ENCODE measurements around the gene FGF14. TPM values are rescaled to one million over a fixed set of nuclear protein-coding genes. Genes with fewer than 3 reads are reported as not detected.

Gene FGF14
- total and polyA plus RNA-seq, 2 experiments from 2014 or later, result 0.03 TPM; not detected in 1

DNA sequence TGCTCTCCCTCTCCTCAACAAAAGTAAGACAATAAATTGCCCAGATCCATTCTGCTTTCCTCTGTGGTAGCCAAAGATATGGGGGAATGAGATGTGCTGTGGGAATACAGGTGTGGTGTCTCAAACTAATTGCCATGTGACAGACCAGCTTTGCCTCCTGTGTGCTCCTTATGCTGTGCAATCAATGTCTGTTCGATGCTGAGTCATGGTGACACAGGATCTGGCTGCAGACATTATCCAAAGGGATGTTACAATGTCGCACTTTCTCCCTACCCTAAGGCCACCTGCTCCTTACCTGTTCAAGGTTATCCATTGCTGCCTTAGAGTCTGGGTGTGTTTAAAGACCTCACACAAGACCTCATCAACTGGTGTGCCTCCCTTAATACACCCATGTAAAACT is 32.5 kb downstream of the FGF14 start (continued):
- TF ChIP-seq ETS1 (IDR thresholded peaks at IDR 0.05), result no peak
- TF ChIP-seq STAT1 (IDR thresholded peaks at IDR 0.05; ENCODE audit: unreplicated experiment), result no peak
- no peak for TF ChIP-seq EZH2phosphoT487 (IDR thresholded peaks at IDR 0.05; ENCODE audit: unreplicated experiment)
- TF ChIP-seq CTCF (conservative IDR thresholded peaks at IDR 0.05; ENCODE audit: low read depth in 2 of 2), result no peak
- no peak for TF ChIP-seq REST (IDR thresholded peaks at IDR 0.05; ENCODE audit: unreplicated experiment)
- TF ChIP-seq CREB1 (CRISPR knock-in tag; IDR thresholded peaks at IDR 0.05; ENCODE audit: low read depth), result no peak
- no peak for TF ChIP-seq JUNB (IDR thresholded peaks at IDR 0.05; ENCODE audit: unreplicated experiment)

GRCh38 chr13:102367836-102368235 is 34.0 kb downstream of the FGF14 start:
- no peak overlapping the region for H3K27ac Mint-ChIP-seq

More at GRCh38 chr13:102367836-102368235, 34.0 kb downstream of the FGF14 start:
- Mint-ChIP-seq H3K4me1 (peaks cover 4% of the 10 kb centered on the region; the same call in 2 of the 3 replicates), H3K27me3 (ENCODE audit: insufficient read depth, low read depth, poor library complexity) (no peaks in the 10 kb centered on the region), H3K9me3 (no peaks in the 10 kb centered on the region), H3K4me3 (no peak overlapping the region), H3K36me3 (ENCODE audit: low read depth) (no peaks in the 10 kb centered on the region)
- Histone ChIP-seq H3K9me2 (ENCODE audit: insufficient read depth) (0 out of 2 replicates have a peak, but pooled peaks cover 3% of the 10 kb centered on the region), H2AFZ (no peak overlapping the region), H3K4me1 (ENCODE audit: insufficient read depth) (no peaks in the 10 kb centered on the region), H4K20me1 (replicated peaks; ENCODE audit: insufficient read depth) (no peaks in the 10 kb centered on the region), H3K36me3 (ENCODE audit: insufficient read depth) (no peaks in the 10 kb centered on the region), H3K27me3 (ENCODE audit: insufficient read depth) (no peaks in the 10 kb centered on the region), H3F3A (replicated peaks; ENCODE audit: low read depth) (no peaks in the 10 kb centered on the region), H3K27ac (ENCODE audit: low read depth) (no peak overlapping the region), H3K79me2 (replicated peaks; ENCODE audit: insufficient read depth) (no peaks in the 10 kb centered on the region), H3K4me3 (no peak overlapping the region), H3K4me2 (no peak overlapping the region)
- DNase-seq (ENCODE audit: low spot score), result no peak
- no peak for ATAC-seq
- TF ChIP-seq ZNF114 (CRISPR knock-in tag; IDR thresholded peaks at IDR 0.05), result no peak
- no peak for TF ChIP-seq NANOG (IDR thresholded peaks at IDR 0.05; ENCODE audit: borderline replicate concordance)
- no peak for TF ChIP-seq ETS1 (IDR thresholded peaks at IDR 0.05)
- TF ChIP-seq EZH2 (IDR thresholded peaks at IDR 0.05; ENCODE audit: low read depth, unreplicated experiment), result no peak
- no peak for TF ChIP-seq CREB1 (CRISPR knock-in tag; IDR thresholded peaks at IDR 0.05; ENCODE audit: low read depth)

Data from GM23338 (cell line).